ENCODE data around the gene RANBP9. TPM values are rescaled to one million over a fixed set of nuclear protein-coding genes. Genes with fewer than 3 reads are reported as not detected.
A peak's percentile ranks its signal among the peaks of the same experiment; 100 is the strongest.

The RANBP9 gene
- total and polyA plus RNA-seq, 9 of the 15 experiments (the other 6 are each of a cell fraction or from before 2014, with no cell fraction given), result 27.5 to 130 (median 61.5) TPM

GRCh38 chr6:13674533-13675190 is 37.0 kb downstream of the RANBP9 start (continued):
- TF ChIP-seq MGA (IDR thresholded peaks at IDR 0.05), result no peak
- TF ChIP-seq NBN (IDR thresholded peaks at IDR 0.05; ENCODE audit: low read depth), result no peak
- no peak for TF ChIP-seq NFYB (IDR thresholded peaks at IDR 0.05; ENCODE audit: extremely low read depth, insufficient read length)
- no peak for TF ChIP-seq IRF9 (tag; IDR thresholded peaks at IDR 0.05)
- TF ChIP-seq SNRNP70 (optimal IDR thresholded peaks at IDR 0.05; ENCODE audit: low read depth, low read length), result no peak
- TF ChIP-seq BDP1 (IDR thresholded peaks at IDR 0.05; ENCODE audit: insufficient read depth, insufficient read length), result no peak
- no peak; a peak in 1 of 4 replicates for TF ChIP-seq KDM1A (IDR thresholded peaks at IDR 0.05)
- peak in 1 of 2 experiments; percentile 76; a peak in 2 of 4 replicates for TF ChIP-seq ARNT (IDR thresholded peaks at IDR 0.05)
- no peak for TF ChIP-seq CREB3L1 (IDR thresholded peaks at IDR 0.05; ENCODE audit: borderline replicate concordance, low read depth)
- no peak for TF ChIP-seq MEF2A (IDR thresholded peaks at IDR 0.05; ENCODE audit: control insufficient read depth, low read depth, low read length)
- TF ChIP-seq SFPQ (IDR thresholded peaks at IDR 0.05; ENCODE audit: low read depth, low read length), result no peak
- 0 out of 2 replicates have a peak, but pooled peaks have one; percentile 5 for TF ChIP-seq ZNF316 (IDR thresholded peaks at IDR 0.05)

Data from K562 (cell line).